ENCODE data around the gene EMC10. TPM values are rescaled to one million over a fixed set of nuclear protein-coding genes. Genes with fewer than 3 reads are reported as not detected.
"Not testable (repeated sequence)": the region's sequence is repeated elsewhere in the genome, so short reads cannot be mapped to it uniquely, and the experiment has no call there.

EMC10 gene
- total RNA-seq, 4 donors from 2014 or later = 34.9 to 77.2 (median 71.1) TPM

DNA sequence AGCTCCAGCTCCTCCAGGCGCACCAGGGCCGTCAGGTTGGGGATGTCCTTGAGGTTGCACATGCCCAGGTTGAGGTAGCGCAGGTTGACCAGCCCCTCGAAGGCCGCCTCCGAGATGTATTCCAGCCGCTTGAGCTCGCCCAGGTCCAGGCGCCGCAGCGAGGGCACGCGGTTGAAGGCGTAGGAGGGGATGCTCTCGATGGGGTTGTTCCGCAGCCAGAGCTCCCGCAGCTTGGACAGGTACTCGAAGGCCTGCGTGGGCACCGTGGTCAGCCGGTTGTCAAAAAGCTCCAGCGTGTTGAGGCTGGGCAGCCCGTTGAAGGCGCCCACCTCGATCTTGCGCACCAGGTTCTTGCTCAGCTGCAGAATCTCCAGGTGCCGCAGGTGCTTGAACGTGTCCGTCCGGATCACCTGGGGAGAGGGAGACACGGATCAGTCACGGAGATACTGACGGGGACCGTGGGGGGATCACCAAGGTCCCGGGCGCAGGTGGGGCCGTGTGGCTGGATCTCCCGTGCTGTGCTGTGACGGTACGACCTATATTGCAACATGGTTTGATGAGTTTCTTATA is 42.8 kb downstream of the EMC10 start:
- H3K9me3 ChIP-seq = no peaks in the 10 kb centered on the region
- H3K36me3 ChIP-seq = no peaks in the 10 kb centered on the region
- no peak overlapping the region for H3K4me3 ChIP-seq
- TF ChIP-seq CTCF (IDR thresholded peaks at IDR 0.05) (no peak), EP300 (IDR thresholded peaks at IDR 0.05) (no peak), POLR2AphosphoS5 (IDR thresholded peaks at IDR 0.05) (no peak), POLR2A (IDR thresholded peaks at IDR 0.05) (no peak)
- no peaks in the 10 kb centered on the region for H3K27me3 ChIP-seq
- H3K4me1 ChIP-seq = no peaks in the 10 kb centered on the region
- no peak overlapping the region for H3K27ac ChIP-seq
- DNase-seq (ENCODE audit: low spot score in 2 of 2) = peak in 1 of 2 donors; percentile 75
- WGBS = 100% methylated on average over 23 of the region's 40 CpGs

- Histone ChIP-seq H3K9me3 (no peaks in the 10 kb centered on the region), H3K27ac (no peak overlapping the region), H3K4me1 (no peaks in the 10 kb centered on the region), H3K4me3 (no peak overlapping the region), H3K27me3 (peaks cover 5% of the 10 kb centered on the region), H3K36me3 (no peaks in the 10 kb centered on the region)
- DNase-seq (ENCODE audit: low spot score in 2 of 2) = peak in 1 of 2 donors; percentile 48
- TF ChIP-seq POLR2AphosphoS5 (IDR thresholded peaks at IDR 0.05) = no peak
- TF ChIP-seq CTCF (IDR thresholded peaks at IDR 0.05) = no peak
- TF ChIP-seq EP300 (IDR thresholded peaks at IDR 0.05) = no peak
- TF ChIP-seq POLR2A (IDR thresholded peaks at IDR 0.05) = no peak
- 79% methylated on average over 14 of the region's 17 CpGs for WGBS
Measured at GRCh38 chr19:50520822-50521465, 44.6 kb downstream of the EMC10 start.

DNA sequence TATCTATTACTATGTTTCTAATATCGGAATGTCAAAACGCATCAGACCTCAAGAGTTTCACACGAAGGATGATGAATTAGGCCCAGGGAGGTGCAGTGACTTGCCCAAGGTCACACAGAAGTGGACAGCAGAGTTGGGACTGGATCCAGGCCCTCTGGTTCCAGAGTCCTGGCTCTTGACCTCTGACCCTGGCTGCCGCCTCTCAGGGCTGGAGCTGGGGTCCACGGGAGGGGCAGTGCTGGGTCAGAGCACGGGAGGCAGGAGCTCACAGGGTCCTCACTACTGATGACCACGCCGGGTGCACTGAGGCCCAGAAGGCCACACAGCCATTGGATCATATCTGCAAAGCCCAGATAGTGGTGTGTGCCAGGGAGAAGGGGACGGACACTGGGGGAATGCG is 46.6 kb downstream of the EMC10 start:
- no peak overlapping the region for H3K4me3 ChIP-seq
- H3K4me1 ChIP-seq = no peaks in the 10 kb centered on the region
- no peak for DNase-seq (ENCODE audit: low spot score in 2 of 2)
- WGBS = 90% methylated on average over 10 of the region's 10 CpGs
- no peak for TF ChIP-seq POLR2AphosphoS5 (IDR thresholded peaks at IDR 0.05)
- TF ChIP-seq EP300 (IDR thresholded peaks at IDR 0.05) = no peak
- TF ChIP-seq CTCF (IDR thresholded peaks at IDR 0.05) = no peak
- H3K27ac ChIP-seq = no peak overlapping the region
- no peaks in the 10 kb centered on the region for H3K36me3 ChIP-seq
- H3K9me3 ChIP-seq = no peaks in the 10 kb centered on the region
- H3K27me3 ChIP-seq = peaks cover 9% of the 10 kb centered on the region

- H3K4me3 ChIP-seq; H3K27ac ChIP-seq; H3K36me3 ChIP-seq; H3K9me3 ChIP-seq; DNase-seq (ENCODE audit: low spot score in 2 of 2); H3K4me1 ChIP-seq: not testable (repeated sequence)
- H3K27me3 ChIP-seq = peaks cover 52% of the 10 kb centered on the region
- 94% methylated on average over 3 of the region's 3 CpGs for WGBS
Measured at GRCh38 chr19:50528052-50528451, 51.7 kb downstream of the EMC10 start.

DNA sequence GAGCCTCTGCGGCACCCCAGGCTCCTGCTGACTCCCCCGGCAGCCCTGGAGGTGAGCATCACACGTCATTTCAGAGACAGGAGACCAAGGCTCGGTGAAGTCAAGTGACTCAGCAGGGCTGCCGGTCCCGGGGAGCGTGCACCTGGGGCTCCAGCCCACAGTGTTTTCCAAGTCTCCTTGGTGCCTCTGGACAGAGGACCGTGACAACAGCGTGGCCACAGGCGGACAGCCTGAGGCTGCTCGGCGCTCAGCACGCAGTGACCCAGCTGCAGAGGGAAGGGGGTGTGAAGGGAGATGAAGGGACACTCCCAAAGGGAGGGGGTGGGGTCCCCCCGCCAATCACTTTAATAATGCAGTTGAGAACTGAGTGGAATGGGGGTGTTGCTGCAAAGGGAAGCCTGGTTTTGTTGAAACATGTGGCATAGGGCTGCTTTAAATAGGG is 54.9 kb downstream of the EMC10 start:
- no peaks in the 10 kb centered on the region for H3K4me1 ChIP-seq

More for the DNA sequence above, 54.9 kb downstream of the EMC10 start:
- peaks cover 7% of the 10 kb centered on the region for H3K9me3 ChIP-seq
- H3K27me3 ChIP-seq = peaks cover 48% of the 10 kb centered on the region
- no peak for TF ChIP-seq POLR2A (IDR thresholded peaks at IDR 0.05)
- TF ChIP-seq CTCF (IDR thresholded peaks at IDR 0.05) = no peak
- no peak for TF ChIP-seq EP300 (IDR thresholded peaks at IDR 0.05)
- no peak for TF ChIP-seq POLR2AphosphoS5 (IDR thresholded peaks at IDR 0.05)
- H3K27ac ChIP-seq = no peak overlapping the region
- H3K4me3 ChIP-seq = no peak overlapping the region
- no peak for DNase-seq (ENCODE audit: low spot score in 2 of 2)
- no peaks in the 10 kb centered on the region for H3K36me3 ChIP-seq
- no CpG with 5 or more reads among the region's 14 CpGs for WGBS

Measured in suprapubic skin (tissue), 4 donors.